Nephron (organoid): Measurements from ENCODE around the gene SERPINB1.
"Not testable (repeated sequence)": the region's sequence is repeated elsewhere in the genome, so short reads cannot be mapped to it uniquely, and the experiment has no call there.

Experiments
- H3K27ac Mint-ChIP-seq, 3 experiments: 2 replicates each; pipeline ENCODE4 v1.8.0; 2020; ENCODE audit warnings: mixed read lengths in 3 of 3, mild to moderate bottlenecking in 2 of 3, moderate library complexity in 1 of 3
- H3K27me3 Mint-ChIP-seq: 2 replicates; pipeline ENCODE4 v1.8.0; 2021; ENCODE audit warnings: low read depth, mild to moderate bottlenecking, moderate library complexity, mixed read lengths
- H3K36me3 Mint-ChIP-seq: 2 replicates; pipeline ENCODE4 v1.8.0; 2020; ENCODE audit warnings: low read depth, mixed read lengths
- H3K4me1 Mint-ChIP-seq: 2 replicates; pipeline ENCODE4 v1.8.0; 2020; ENCODE audit warnings: mixed read lengths
- H3K4me3 Mint-ChIP-seq, 3 experiments: 2 replicates each; pipeline ENCODE4 v1.8.0; 2020; ENCODE audit warnings: mild to moderate bottlenecking in 3 of 3, mixed read lengths in 3 of 3, moderate library complexity in 2 of 3
- H3K9me3 Mint-ChIP-seq: 2 replicates; pipeline ENCODE4 v1.8.0; 2020; ENCODE audit warnings: mixed read lengths
- CTCF ChIP-seq, 3 experiments: fragments of 200-600 bp; sonication (generic); IDR thresholded peaks; one replicate each; pipeline ENCODE4 v1.5.0; 2021; ENCODE audit warnings: antibody characterized with exemption in 3 of 3; ENCODE audit not compliant: unreplicated experiment in 3 of 3

The SERPINB1 gene

DNA sequence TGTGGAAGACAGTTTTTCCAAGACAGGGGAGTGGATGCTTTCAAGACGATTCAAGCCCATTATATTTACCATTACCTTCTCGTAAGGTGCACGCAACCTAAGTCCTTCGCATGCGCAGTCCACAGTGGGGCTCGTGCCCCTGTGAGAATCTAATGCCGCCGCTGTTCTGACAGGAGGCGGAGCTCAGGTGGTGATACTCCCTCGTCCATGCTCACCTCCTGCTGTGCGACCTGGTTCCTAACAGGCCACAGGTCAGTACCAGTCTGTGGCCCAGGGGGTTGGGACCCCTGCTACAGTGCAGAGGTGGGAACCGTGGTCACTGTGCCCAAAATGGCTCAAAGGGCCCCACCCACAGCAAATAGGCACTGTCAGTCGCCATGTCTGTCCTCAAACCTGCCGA is 36.6 kb downstream of the SERPINB1 start:
- H3K9me3 Mint-ChIP-seq: no peaks in the 10 kb centered on the region
- no peaks in the 10 kb centered on the region for H3K36me3 Mint-ChIP-seq
- no peaks in the 10 kb centered on the region for H3K27me3 Mint-ChIP-seq
- H3K4me1 Mint-ChIP-seq: peaks cover 23% of the 10 kb centered on the region
- no peak overlapping the region for H3K4me3 Mint-ChIP-seq
- H3K27ac Mint-ChIP-seq: no peak overlapping the region
- no peak for TF ChIP-seq CTCF (IDR thresholded peaks at IDR 0.05; ENCODE audit: unreplicated experiment in 3 of 3)

- Mint-ChIP-seq H3K27me3 (no peaks in the 10 kb centered on the region), H3K4me1 (peaks cover 23% of the 10 kb centered on the region), H3K27ac (no peak overlapping the region), H3K9me3 (no peaks in the 10 kb centered on the region), H3K4me3 (no peak overlapping the region), H3K36me3 (no peaks in the 10 kb centered on the region)
- TF ChIP-seq CTCF (IDR thresholded peaks at IDR 0.05; ENCODE audit: unreplicated experiment in 3 of 3): no peak
These were observed 37.1 kb downstream of the SERPINB1 start for GRCh38 chr6:2804516-2804915.

DNA sequence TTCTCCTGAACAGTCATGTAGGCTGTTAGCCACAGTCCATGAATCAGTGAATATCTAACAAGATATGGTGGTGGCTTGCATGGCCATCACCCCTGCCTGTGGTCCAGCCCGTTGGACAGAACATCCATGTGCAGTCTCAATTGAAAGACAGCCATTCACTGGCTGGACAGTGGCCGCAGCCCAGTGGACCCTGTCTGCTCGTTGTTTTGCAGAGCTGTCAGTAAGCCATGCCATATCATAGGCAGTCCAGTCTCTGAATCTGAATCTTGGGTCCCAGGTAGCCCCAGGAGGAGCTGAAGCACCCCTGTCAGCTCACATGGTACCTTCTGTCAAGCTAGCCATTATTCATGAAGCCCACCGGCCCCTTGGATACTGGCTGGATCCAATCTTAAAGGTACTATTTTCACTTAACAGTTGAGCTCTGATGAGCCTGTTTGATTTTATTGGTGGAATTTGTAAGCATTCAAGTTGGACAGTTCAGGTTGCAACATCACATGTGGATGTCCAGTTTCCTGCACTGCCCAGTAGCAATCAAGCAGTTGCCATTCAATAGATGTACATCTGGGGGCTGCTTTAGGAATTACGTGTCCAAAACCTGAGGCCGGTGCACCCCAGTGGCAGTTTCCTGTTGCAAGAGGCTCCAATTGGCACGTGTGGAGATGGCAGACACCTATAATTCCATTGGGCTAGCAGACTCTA is 37.8 kb downstream of the SERPINB1 start:
- Mint-ChIP-seq H3K36me3 (no peaks in the 10 kb centered on the region), H3K4me3 (no peak overlapping the region), H3K27ac (no peak overlapping the region), H3K4me1 (peaks cover 23% of the 10 kb centered on the region), H3K9me3 (no peaks in the 10 kb centered on the region), H3K27me3 (no peaks in the 10 kb centered on the region)
- no peak for TF ChIP-seq CTCF (IDR thresholded peaks at IDR 0.05; ENCODE audit: unreplicated experiment in 3 of 3)

GRCh38 chr6:2802521-2803060 is 39.1 kb downstream of the SERPINB1 start:
- Mint-ChIP-seq H3K36me3 (no peaks in the 10 kb centered on the region), H3K4me3 (no peak overlapping the region), H3K9me3 (no peaks in the 10 kb centered on the region), H3K27me3 (no peaks in the 10 kb centered on the region), H3K27ac (no peak overlapping the region), H3K4me1 (peaks cover 32% of the 10 kb centered on the region)
- no peak for TF ChIP-seq CTCF (IDR thresholded peaks at IDR 0.05; ENCODE audit: unreplicated experiment in 3 of 3)

GRCh38 chr6:2801687-2802086 is 40.0 kb downstream of the SERPINB1 start:
- H3K36me3 Mint-ChIP-seq, H3K9me3 Mint-ChIP-seq, H3K27ac Mint-ChIP-seq, H3K27me3 Mint-ChIP-seq, H3K4me3 Mint-ChIP-seq: not testable (repeated sequence)
- peaks cover 32% of the 10 kb centered on the region for H3K4me1 Mint-ChIP-seq

GRCh38 chr6:2800552-2801316 is 40.9 kb downstream of the SERPINB1 start:
- no peak for TF ChIP-seq CTCF (IDR thresholded peaks at IDR 0.05; ENCODE audit: unreplicated experiment in 3 of 3)
- Mint-ChIP-seq H3K9me3 (no peaks in the 10 kb centered on the region), H3K4me1 (peaks cover 28% of the 10 kb centered on the region), H3K27me3 (no peaks in the 10 kb centered on the region), H3K36me3 (peaks cover 4% of the 10 kb centered on the region), H3K4me3 (no peak overlapping the region), H3K27ac (no peak overlapping the region)
